ENCODE data around the gene GPHB5. TPM values are rescaled to one million over a fixed set of nuclear protein-coding genes. Genes with fewer than 3 reads are reported as not detected.

The GPHB5 gene
- total RNA-seq, 1 donor from 2014 or later: not detected

DNA sequence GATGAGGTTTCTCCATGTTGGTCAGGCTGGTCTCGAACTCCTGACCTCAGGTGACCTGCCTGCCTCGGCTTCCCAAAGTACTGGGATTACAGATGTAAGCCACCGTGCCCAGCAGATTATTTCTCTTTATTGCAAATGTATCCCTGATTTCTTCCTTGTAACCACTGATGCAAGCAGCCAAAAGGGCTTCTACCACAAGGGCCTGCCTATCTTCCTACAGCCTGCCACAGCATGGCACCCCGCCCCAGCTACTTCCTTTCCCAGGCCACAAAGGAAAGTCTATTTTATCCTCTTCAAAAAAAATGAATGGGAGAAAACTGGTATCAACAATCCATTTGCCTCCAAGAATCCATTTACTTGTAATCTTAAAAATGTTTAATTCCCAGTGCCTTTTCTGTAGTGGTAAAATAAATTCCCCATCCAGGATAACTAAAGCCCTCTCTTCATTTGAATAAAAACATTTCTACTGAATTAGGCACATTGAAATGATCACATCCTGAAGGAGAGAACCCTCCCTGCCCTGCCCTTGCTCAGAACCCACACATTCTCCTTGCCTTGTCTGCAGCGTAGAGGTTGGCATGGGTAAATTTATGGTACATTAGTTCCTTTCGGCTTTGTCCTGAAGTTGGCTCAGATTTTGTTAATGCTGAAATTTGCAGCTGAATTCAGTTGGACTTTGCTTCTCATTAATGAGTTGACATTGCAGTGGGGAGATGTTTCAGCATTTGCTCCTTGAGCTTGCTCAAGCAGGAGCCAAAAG lies 19.2 kb downstream of the GPHB5 start:
- TF ChIP-seq CTCF (IDR thresholded peaks at IDR 0.05; ENCODE audit: insufficient read depth, low read length, poor library complexity, severe bottlenecking): no peak
- H3K36me3 ChIP-seq (ENCODE audit: control insufficient read depth, insufficient read depth, low read length): no peaks in the 10 kb centered on the region
- no peaks in the 10 kb centered on the region for H3K27me3 ChIP-seq (ENCODE audit: control insufficient read depth, insufficient read depth, low read length)
- DNase-seq (ENCODE audit: low read depth): no peak
- no peak overlapping the region for H3K4me3 ChIP-seq (ENCODE audit: low read depth, low read length)

GRCh38 chr14:63297372-63298063 lies 21.2 kb downstream of the GPHB5 start:
- no peak for TF ChIP-seq CTCF (IDR thresholded peaks at IDR 0.05; ENCODE audit: insufficient read depth, low read length, poor library complexity, severe bottlenecking)
- Histone ChIP-seq H3K36me3 (ENCODE audit: control insufficient read depth, insufficient read depth, low read length) (no peaks in the 10 kb centered on the region), H3K4me3 (ENCODE audit: low read depth, low read length) (no peak overlapping the region), H3K27me3 (ENCODE audit: control insufficient read depth, insufficient read depth, low read length) (no peaks in the 10 kb centered on the region)
- no peak for DNase-seq (ENCODE audit: low read depth)

GRCh38 chr14:63296060-63296563 lies 22.6 kb downstream of the GPHB5 start:
- Histone ChIP-seq H3K36me3 (ENCODE audit: control insufficient read depth, insufficient read depth, low read length) (no peaks in the 10 kb centered on the region), H3K27me3 (ENCODE audit: control insufficient read depth, insufficient read depth, low read length) (no peaks in the 10 kb centered on the region), H3K4me3 (ENCODE audit: low read depth, low read length) (no peak overlapping the region)
- DNase-seq (ENCODE audit: low read depth): no peak
- no peak for TF ChIP-seq CTCF (IDR thresholded peaks at IDR 0.05; ENCODE audit: insufficient read depth, low read length, poor library complexity, severe bottlenecking)

DNA sequence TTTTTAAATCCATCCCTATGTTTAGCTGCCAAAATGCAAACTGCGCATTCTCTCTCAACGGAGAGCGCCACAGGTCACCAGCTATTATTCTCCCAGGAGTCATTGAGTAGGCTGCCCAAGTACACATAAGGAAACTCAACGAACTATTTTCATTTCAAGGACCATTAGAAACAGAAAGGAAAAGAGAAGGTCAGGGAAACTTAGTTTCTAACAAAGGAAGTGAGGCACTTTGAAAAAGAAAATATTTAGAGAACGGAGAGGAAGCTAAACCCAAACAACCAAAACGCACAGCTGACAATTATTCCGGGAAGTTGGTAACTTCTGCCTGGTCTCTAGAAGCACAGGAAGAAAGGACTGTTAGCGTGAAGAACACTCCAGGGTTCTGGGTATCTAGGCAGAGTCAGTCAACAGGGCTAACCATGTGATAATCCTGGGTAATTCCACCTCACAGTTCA lies 23.5 kb downstream of the GPHB5 start:
- DNase-seq (ENCODE audit: low read depth): no peak
- Histone ChIP-seq H3K4me3 (ENCODE audit: low read depth, low read length) (no peak overlapping the region), H3K36me3 (ENCODE audit: control insufficient read depth, insufficient read depth, low read length) (no peaks in the 10 kb centered on the region), H3K27me3 (ENCODE audit: control insufficient read depth, insufficient read depth, low read length) (no peaks in the 10 kb centered on the region)
- no peak for TF ChIP-seq CTCF (IDR thresholded peaks at IDR 0.05; ENCODE audit: insufficient read depth, low read length, poor library complexity, severe bottlenecking)

GRCh38 chr14:63292805-63293204 lies 25.9 kb downstream of the GPHB5 start:
- Histone ChIP-seq H3K36me3 (ENCODE audit: control insufficient read depth, insufficient read depth, low read length) (no peaks in the 10 kb centered on the region), H3K4me3 (ENCODE audit: low read depth, low read length) (no peak overlapping the region), H3K27me3 (ENCODE audit: control insufficient read depth, insufficient read depth, low read length) (no peaks in the 10 kb centered on the region)
- DNase-seq (ENCODE audit: low read depth): no peak
- TF ChIP-seq CTCF (IDR thresholded peaks at IDR 0.05; ENCODE audit: insufficient read depth, low read length, poor library complexity, severe bottlenecking): no peak

Data from kidney epithelial cell (primary cell).